NCI-H1694 treated with DMSO at 0.1 percent for 48 hours (cell line): ENCODE data around the gene PEAR1.

Source experiments
- DNase-seq: peaks from one replicate; lab custom pipeline; 2025; lab: John Stamatoyannopoulos, UW

Gene PEAR1

GRCh38 chr1:156881663-156882062 lies 11.9 kb upstream of the PEAR1 start:
- DNase-seq: no peak

GRCh38 chr1:156882543-156882942 lies 11.0 kb upstream of the PEAR1 start:
- no peak for DNase-seq

GRCh38 chr1:156883919-156884318 lies 9.6 kb upstream of the PEAR1 start:
- DNase-seq: no peak

- DNase-seq: no peak
Measured at GRCh38 chr1:156884560-156885184, 8.8 kb upstream of the PEAR1 start.

GRCh38 chr1:156885314-156885713 lies 8.2 kb upstream of the PEAR1 start:
- DNase-seq: no peak

GRCh38 chr1:156885880-156886355 lies 7.6 kb upstream of the PEAR1 start:
- no peak for DNase-seq

GRCh38 chr1:156886583-156887281 lies 6.8 kb upstream of the PEAR1 start:
- DNase-seq: no peak

- DNase-seq: no peak
Measured at GRCh38 chr1:156887317-156887716, 6.2 kb upstream of the PEAR1 start.

- no peak for DNase-seq
Measured at GRCh38 chr1:156887734-156888133, 5.8 kb upstream of the PEAR1 start.

GRCh38 chr1:156889802-156890580 lies 3.5 kb upstream of the PEAR1 start:
- DNase-seq: peak; percentile 72

- DNase-seq: peak; percentile 88
Measured at GRCh38 chr1:156892190-156893047, 1.1 kb upstream of the PEAR1 start.

GRCh38 chr1:156894001-156894400 lies 483 bp downstream of the PEAR1 start:
- DNase-seq: no peak

- DNase-seq: no peak
Measured at GRCh38 chr1:156894711-156895454, 1.4 kb downstream of the PEAR1 start.

GRCh38 chr1:156895455-156895812 lies 1.9 kb downstream of the PEAR1 start:
- DNase-seq: no peak

GRCh38 chr1:156895927-156896326 lies 2.4 kb downstream of the PEAR1 start:
- no peak for DNase-seq

GRCh38 chr1:156896490-156897033 lies 3.0 kb downstream of the PEAR1 start:
- no peak for DNase-seq

GRCh38 chr1:156897078-156897825 lies 3.7 kb downstream of the PEAR1 start:
- no peak for DNase-seq

GRCh38 chr1:156898161-156898566 lies 4.6 kb downstream of the PEAR1 start:
- no peak for DNase-seq

- DNase-seq: no peak
Measured at GRCh38 chr1:156898971-156899664, 5.6 kb downstream of the PEAR1 start.
